ENCODE data around the gene AGTRAP.

AGTRAP gene

DNA sequence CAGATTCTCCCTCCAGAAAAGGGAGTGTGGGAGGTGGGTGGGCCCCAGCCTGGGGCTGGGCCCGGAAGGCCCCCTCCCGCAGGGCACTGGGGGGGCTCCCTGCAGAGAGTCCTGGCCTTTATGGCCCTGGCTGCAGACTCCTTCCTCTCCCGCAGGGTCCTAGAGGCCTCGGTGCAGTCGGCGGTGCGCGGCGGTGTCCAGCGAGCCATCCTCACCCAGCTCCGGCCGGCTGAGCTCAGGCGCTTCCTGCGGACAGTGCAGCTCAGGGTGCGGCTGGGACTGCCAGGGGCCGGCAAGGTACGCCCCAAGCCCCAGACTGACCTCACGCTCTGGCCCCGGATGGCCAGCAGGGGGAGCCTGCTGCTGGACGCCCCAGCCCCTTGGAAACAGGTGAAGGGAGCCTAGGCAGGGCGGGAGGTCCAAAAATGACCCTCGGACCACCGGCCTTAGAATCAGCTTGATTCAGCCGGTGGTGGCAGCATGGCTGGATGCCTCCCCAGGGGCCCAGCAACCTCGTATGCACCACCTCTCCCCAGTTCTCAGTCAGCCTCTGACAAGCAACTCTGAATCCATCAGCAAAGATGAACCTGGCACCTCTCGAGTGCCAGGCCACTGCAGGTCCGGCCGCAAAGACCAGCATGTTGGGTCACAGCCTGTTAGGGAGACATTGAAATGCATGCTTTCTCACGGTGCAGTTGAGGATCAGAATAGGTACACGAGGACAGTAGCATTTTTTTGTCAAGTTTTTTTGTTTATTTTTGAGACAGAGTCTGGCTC, 49.2 kb downstream of the AGTRAP start:
- DNase-seq, result peak; percentile 51 to 66

DNA sequence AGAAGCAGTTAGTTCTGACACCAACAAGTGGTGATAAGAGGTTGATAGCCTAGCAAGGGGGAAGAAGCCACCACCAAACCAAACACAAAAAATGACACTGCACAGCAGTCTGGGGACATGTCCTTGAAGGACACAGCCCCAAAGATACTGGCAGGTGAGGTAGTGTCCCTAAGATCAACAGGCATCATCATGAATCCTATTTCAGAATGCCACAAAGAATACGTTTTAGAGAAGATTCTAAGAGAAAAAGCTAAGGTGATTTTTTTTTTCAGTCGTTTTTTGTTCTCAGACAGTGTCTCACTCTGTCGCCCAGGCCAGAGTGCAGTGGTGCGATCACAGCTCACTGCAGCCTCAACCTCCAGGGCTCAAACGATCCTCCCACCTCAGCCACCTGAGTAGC, 50.2 kb downstream of the AGTRAP start:
- no peak for DNase-seq

DNA sequence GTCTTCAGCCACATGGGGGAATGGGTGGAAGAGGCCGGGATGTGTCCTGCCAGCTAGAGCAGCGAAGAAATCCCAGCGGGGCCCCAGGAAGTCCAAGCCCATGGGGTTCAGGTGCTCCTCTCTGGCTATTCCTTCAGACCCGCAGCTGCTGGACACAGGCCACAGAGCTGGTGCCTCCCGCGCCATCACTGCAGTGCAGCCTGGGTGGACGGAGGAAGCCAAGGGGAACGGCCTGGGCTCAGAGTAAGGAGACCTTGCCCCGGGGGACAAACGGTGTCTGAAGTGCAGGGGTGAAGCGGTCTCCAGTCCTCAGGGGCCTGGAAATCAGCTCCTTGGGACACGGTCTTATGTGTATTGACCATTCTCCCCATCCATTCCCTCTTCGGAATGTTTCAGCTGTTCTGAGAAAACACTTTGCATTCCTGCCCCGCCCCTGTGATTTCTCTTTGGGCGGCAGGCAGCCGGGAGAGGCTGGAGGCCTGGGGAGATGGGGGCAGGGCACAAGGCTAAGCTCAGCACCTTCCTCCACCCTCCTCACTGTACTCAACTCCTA, 51.4 kb downstream of the AGTRAP start:
- DNase-seq, result no peak

DNA sequence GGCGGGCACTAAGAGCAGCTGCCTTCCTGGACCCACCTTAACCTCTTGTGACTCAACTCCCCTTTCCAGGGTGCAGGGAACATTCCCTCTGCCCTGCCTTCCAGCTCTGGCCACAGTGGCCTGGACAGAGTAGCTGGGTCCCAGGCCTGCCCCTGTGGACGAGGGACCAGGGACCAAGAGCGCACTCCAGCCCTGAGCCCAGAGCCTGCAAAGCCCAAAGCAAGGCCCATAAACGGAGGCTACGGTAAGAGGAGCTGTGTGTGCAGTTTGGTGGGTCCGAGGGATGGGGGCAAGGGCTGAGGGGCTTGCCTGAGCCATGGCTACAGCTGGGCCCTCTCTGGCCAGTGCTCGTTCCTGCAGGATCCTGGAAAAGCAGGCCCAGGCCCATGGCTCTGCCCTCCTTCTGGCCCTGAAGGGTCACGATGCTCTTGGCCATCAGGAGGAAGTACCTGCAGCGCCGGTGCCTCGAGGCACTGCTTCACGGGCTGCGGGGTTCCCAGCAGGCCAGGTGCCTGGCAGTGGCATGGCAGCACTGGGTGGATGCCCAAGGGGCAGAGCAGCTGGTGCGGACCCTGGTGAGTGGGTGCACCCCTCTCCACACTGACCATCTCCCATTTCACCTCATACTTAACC, 52.0 kb downstream of the AGTRAP start:
- no peak for DNase-seq

DNA sequence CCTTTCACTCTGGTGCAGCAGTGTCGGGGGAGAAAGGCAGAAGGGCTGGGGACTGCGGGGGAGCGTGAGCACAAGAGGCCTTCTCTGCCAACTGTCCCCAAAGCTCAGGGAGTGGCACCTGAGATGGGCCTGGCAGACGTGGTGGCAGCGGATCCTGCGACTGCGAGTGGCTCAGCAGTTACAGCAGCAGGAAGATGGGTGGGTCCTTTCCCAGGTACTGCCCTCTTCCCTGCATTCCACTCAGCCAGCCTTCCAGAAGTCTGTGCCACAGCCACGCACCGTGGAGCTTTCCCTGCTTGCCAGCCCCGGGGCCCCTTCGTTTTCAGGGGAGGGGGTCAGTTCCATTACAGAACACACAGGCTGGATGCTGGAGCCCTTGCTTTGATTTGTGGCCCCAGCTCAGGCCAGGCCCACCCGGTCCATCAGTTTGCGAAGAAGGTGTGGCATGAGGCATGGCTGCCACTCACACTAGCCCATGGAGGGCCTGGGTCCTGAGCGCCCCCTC, 52.7 kb downstream of the AGTRAP start:
- no peak for DNase-seq

DNA sequence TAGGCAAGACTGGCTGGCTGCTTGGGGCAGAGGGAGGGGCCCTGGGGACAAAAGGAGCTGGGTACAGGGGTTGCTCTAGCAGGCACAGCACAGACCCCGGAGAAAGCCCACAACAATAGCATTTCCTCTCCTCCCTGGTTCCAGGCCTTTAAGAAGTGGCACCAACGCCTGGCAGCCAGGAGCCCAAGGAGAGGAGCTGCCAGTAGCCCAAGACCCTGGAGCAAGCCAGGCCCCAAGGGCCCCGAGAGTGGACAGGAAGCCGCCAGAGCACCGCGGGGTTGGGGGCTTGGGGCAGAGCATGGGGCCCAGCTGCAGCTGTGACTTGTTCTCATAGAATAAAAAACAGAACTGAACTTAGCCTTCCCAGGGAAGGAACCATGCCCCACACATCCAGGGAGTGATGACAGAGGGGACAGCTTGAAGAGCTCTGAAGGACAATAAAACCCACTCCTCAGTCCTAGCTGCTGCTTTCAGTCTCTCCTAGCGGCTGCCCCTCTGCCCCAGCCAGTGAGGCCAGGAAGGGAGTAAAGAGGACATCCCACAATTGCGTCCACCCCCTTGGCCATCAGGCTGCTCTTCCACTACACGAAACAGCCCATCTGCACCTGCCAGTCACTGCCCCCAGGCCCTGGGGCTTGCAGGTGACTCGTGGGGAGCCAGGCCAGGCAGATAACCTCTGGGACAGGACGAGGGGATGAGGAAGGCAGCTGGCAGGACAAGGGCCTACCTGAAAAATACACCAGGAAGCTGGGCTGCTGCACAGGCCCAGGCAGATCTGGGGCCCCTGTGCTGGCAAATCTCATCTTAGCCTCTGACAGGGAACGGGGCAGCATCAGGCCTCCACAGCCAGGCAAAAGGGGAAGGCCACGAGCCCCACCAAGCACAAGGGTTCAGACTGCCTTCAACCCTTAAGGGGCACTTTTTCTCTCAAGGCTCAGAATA, 53.5 kb downstream of the AGTRAP start:
- DNase-seq, result no peak

DNA sequence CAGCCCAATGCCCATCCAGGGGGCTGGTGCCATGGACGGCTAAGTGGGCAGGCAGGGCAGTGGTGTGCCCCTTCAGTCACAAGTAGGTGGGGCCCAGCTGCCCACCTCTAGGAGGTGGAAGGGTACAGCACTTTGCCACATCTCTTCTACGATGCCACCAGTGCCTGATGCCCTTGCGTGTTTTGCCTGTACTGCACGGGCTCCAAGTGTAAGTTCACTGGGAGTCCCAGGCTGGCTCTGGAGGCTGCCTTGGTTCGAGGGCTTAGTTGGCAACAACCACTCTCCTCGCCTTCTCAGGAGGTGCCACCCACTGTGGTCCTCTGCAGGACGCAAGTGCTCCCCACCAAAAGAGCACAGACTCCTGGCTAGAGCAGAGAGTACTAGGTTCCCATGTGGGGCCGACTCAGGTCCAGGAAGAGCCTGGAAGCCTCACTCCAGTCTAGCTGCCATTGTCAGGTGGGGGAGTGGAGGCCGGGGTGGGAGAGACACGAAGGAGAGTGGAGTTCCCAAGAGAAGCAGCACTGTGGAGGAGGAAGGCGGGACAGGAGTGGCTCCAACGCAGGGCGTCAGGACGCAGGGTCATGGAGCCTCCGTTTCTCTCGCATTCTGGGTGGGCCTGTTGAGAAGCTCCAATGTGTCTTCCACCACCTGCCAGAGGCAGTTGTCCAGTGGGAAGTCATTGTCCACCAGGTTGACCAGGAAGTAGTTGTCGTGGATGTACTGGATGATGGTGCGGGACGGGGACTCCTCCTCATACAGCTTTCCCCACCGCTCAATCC, 54.4 kb downstream of the AGTRAP start:
- DNase-seq, result no peak

DNA sequence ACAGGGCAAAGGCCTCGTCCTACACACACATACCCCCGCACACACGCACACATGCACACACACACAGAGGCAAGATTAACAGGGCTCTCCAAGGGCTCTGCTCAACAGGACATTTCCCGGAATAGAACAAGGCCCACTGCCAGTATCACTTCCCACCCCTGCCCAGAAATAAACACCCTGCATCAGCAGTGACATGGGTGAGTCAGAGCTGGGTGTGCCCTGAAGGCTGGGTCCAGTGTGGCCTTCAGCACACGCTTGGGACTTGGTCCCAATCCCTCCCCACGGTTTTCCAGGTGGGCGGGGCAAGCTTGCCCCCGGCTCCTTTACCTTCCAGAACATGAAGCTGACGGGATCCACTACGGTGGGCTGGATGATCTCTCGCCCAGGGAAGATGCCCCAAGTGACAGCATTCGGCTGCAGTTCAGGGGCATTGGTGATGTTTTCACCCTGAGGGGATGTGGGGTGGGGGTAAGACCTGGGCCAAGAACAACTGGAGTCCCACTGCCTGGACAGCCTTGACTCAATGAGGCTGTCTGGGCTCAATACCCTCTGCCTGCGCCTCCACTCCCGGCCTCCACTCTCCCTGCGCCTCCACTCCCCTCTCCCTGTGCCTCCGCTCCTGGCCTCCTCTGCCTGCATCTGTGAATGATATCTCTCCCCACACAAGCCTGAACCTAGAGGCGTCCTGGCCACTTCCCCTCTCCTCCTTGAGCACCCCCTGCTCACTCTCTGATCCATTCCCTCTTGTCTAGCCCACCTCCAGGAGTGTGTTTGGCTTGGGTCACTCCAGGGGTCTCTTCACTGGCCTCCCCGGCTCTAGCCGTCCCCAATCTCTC, 55.2 kb downstream of the AGTRAP start:
- DNase-seq, result no peak

DNA sequence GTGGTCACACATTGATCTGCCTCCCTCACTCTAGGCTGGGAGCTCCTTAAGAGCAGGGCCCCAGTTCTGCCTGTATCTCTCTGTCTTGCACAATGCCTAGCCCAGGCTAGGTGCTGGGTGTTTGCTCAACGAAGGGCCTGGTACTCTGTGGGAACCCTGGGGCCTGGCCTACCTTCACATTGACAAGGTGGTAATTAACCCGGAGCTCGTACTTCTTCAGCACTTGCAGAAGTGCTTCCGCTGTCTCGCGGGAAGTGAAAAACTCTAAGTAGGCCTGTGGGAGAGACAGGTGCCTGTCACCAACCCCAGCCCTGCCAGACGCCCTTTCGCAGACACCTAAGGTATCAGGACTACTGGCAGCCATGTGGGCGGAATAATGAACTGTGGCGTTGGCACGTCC, 56.2 kb downstream of the AGTRAP start:
- no peak for DNase-seq

DNA sequence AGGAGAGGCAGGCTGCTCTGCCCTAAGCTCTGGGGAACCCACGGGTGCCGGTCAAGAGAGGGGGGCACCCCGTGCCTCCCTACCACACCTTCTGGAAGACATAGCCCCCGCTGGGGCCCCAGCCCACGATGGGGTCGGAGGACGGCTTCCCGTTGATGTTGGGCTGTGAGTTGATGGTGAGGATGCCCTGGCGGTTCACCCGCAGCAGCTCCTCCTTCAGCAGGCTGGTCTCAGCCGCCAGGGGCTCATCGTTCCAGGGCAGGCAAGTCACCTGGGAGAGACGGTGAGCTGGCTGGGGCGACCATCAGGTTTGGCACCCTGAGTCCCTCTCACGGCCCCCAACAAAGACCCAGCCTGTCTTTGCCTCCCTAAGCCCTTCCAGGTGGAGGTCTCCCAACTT, 57.9 kb downstream of the AGTRAP start:
- no peak for DNase-seq

DNA sequence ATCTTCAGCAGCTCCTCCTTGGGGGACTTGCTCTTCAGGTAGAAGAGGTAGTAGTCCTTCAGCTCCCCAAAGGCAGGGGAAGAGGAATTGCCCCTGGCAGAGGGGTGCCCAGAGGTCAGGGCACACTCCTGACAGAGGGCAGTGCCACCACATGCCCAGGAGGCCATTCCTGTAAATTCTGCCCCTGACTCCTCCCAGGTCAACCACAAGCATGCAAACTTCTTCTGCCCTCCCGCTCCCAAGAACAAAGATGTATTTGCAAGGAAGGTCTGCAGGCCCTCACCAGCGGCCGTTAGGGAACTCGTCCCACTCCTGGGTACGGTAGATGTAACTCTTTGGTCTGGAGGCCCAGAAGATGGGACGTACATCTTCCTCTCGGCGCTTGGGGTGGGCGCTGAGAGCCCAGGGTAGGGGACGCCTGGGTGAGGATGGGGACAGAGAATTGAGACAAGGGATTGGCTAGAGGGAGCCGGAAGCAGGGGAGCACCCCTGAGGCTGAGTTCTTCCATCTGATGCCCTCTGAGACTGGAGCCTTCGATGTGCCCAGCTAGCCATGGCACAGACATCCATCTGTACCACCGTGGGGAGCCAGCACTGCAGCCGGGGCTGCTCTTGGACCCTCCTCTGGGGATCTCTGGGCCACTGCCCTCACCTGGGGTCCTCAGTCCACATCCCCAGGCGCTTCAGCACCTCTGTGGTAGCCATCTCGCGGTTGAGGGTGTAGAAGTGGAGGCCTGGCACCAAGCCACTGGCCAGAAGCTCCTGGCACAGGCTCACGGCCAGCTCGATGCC, 58.7 kb downstream of the AGTRAP start:
- DNase-seq, result no peak

DNA sequence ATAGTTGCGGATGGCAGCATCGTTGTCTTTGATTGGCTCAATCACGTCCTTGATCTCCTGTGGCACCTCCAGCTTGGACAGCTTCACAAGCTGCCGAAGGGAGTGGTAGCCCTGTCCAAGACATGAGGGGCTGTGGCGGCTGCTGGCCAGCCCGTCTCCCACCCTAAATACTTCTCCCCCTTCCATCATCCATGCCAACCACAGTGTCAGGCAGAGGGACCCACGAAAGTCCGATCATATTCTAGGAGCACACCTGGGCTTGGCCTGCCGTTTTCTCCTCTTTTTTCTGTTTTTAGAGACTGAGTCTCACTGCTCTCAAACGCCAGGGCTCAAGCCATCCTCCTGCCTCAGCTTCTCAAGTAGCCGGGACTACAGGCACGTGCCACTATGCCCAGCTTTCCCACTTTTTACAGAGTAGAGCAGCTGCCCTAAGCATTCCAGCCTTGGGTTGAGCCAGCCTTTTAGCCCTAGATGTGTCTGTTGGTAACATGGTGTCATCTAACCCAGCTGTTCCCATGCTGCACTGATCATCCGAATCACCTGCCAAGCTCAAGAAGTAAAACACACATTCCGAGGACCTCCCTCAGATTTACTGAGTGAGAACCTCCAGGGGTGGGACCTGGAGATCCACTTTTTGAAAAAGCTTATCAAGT, 59.4 kb downstream of the AGTRAP start:
- no peak for DNase-seq

DNA sequence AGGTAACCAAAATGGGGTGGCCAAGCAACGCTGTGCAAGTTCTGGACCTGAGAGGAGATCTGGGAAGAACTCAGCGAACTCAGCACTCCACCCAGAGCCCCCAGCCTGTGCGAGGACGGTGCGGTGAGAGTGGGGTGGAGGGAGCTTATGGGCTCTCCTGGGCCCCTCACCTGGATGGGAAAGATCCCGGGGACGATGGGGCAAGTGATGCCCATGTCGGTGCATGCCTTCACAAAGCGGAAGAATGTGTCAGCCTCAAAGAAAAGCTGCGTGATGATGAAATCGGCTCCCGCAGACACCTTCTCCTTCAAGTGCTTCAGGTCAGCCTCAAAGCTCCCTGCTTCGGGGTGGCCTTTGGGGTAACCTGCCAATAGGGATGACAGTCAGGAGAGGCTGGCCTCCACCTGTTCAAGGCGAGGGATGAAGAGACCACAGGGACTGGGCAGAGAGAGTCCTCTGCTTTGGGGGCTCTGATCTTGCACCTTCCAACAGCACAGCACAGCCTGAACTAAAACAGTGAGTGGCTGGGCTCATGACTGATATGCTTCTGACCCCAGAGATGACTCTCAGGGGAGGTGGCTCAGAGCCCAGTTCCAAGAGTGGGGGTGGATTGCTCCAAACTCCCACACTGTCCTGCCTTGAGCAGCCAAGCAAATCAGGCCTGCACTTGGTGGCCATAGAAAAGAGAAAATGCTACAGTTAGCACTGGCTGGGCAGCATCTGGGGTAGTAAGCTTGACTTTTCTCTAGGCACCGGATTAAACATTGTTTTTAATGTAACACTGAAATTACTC, 60.3 kb downstream of the AGTRAP start:
- no peak for DNase-seq

DNA sequence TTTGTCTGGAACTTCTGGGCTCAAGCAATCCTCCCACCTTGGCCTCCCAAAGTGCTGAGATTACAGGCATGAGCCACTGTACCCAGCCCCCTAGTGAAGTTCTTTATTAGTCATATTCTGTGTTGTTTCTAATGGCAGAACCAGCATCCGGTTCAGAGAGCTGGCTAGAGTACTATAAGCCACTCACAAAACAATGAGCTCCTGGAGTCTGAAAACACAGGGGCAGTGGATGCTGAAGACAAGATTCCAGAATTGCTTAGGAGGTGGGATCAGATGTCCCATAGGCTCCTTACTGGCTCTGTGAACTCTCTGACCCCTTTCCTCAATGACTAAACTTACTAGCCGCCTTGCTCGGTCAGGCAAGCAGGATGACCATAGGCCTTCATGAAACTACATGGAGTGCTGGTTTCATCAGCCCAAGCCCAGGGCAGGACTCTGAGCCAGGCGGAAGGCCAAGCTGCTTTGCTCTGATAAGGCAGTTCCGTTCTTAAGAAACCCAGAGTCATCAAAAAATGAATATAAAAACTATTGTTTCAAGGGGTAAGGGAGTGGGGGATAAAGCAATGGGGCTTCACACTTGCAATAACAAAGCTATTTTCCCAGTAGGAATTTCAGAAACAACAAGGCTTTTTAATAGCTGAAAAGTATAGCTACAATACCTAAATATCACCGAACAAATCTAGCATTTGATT, 61.7 kb downstream of the AGTRAP start:
- no peak for DNase-seq

DNA sequence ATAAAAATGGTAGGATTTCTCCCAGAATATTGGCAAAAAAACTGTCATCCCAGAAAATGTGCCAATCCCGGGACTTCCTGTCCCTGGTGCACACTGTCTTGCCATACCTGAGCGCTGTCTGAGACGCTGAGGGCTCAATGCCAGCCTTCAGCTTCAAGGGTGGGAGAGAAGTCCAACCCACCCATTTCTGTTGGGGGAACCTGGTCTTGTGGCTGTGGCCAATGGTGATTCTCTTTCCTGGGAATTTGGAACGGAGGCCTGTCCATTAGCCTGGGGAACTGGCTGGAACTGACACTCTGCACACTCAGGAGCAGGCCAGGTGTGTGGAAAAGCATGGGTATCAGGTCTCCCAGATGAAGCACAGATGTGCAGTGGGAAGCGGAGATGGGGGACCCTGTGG, 63.2 kb downstream of the AGTRAP start:
- no peak for DNase-seq

DNA sequence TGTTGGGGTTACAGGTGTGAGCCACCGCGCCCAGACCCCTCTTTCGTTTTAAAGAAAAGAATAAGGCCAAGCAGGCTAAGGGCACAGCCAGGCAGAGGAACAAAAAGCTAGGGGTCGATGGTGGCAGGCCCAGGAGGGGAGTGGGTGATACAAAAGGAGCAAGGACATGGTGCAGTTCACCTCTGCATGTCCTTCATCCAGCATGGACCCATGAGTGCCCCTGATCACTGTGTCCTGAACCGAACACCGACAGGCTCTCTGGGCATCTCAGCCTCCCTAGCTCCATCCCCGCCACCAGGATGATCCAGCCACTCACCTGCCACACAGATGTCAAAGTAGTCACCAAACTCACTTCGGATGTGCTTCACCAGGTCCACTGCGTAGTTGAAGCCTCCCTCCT, 64.0 kb downstream of the AGTRAP start:
- DNase-seq, result no peak

DNA sequence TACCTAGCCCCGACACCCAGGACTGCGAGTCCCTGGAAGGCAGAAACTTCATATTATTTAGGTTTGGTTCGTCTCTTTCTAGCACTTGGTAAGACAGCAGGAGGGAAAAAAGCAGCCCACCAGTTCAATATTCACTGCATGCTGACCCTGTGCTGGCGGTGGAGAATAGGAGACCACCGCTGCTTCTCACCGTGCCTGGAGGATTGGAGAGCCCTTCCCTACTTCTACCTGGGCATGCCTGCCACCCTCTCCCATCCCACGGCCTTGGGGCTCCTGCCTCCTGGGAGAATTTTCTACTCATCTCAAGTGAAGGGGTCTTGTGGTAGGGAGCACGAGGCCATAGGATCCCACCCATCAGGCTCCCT, 64.4 kb downstream of the AGTRAP start:
- no peak for DNase-seq

All from activated CD4-positive, alpha-beta T cell treated with anti-CD3 and anti-CD28 coated beads, Interleukin-2, amount 50 U/mL, for 48 hours (primary cell).